ENCODE results near the gene PGPEP1.
"Not testable (repeated sequence)": the region's sequence is repeated elsewhere in the genome, so short reads cannot be mapped to it uniquely, and the experiment has no call there.

PGPEP1 gene

DNA sequence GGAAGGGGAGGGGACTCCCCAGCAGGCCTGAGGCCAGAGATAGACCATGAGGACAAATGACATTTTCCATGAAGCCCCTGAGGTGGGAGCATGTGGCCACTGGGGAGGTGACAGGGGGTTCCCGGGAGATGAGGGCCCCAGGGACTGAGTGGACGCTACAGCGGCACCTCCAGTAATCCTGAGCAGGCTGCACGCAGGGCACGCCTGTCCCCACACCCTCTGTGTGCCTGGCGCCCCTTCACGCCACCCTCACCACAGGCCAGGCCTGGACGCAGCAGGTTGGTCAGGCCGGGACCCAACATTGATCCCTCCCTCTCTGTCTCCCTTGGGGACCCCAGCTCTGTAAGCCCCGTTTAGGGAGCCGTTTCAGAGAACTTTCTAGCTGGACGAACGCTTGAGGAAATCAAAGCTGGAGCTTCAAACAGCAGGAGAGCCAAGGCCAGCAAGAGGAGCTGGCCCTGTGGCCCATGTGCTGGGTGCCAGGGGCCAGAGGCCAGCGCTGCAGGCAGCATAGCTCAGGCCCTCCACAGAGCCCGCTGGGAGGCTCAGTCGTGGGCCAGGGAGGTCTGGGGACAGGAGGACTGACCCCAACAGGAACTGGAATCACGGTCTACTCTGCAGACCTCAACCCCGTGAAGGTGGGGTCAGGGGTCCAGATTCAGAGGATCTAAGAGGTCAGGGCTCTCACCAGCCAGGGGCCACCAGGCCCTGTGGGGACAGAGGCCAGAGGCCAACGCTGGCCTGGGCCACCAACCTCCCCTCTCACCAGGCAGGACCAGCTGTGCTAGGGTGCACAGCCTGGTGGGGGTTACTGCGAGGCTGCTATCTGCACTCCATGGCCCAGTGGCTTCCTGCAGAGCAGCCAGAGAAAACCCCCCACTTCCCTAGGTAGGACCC, 32.1 kb upstream of the PGPEP1 start:
- no peak for DNase-seq (ENCODE audit: extremely low read depth in 1 of 2, low read depth in 1 of 2)

DNA sequence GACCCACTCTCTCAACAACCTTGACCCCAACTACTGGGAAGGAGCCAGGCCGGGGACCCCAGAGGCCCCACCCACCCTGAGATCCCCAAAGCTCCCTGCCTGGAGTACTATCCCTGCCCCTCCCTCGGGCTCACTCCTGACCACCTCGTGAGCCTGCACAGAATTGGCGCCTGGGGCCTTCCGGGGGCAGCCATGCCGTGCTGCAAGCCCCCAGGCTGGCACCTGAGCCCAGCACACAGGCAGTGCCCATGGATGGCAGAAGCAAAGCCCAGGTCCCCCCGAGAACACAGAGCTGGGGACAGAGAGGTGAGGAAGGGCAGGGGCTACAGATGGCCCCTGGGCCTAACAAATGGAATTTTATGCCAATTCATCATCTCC, 31.5 kb upstream of the PGPEP1 start:
- no peak for DNase-seq (ENCODE audit: extremely low read depth in 1 of 2, low read depth in 1 of 2)

GRCh38 chr19:18309525-18310064, 30.8 kb upstream of the PGPEP1 start:
- DNase-seq (ENCODE audit: extremely low read depth in 1 of 2, low read depth in 1 of 2) = no peak

- no peak for DNase-seq (ENCODE audit: extremely low read depth in 1 of 2, low read depth in 1 of 2)
Observed at GRCh38 chr19:18310118-18310909, 30.1 kb upstream of the PGPEP1 start.

DNA sequence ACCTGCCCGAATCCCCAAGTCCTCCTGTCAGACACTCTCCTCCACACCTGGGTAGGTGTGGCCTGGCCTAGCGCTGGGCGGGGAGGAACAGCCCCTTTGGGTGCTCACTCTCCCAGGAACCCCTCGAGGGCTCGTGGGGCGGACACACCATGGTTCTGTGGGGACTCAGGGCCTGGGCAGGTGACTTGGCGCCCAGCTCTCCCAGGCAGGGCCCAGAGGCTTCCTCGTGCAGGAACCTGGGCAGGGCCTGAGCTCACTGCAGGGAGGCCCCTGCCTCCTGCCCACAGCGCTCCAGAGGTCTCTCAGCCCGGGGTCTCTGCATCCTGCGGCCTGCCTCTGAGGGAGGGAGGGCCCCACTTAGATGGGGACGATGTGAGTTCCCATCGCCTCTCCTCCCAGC, 29.4 kb upstream of the PGPEP1 start:
- no peak for DNase-seq (ENCODE audit: extremely low read depth in 1 of 2, low read depth in 1 of 2)

GRCh38 chr19:18311502-18312091, 28.8 kb upstream of the PGPEP1 start:
- no peak for DNase-seq (ENCODE audit: extremely low read depth in 1 of 2, low read depth in 1 of 2)

DNA sequence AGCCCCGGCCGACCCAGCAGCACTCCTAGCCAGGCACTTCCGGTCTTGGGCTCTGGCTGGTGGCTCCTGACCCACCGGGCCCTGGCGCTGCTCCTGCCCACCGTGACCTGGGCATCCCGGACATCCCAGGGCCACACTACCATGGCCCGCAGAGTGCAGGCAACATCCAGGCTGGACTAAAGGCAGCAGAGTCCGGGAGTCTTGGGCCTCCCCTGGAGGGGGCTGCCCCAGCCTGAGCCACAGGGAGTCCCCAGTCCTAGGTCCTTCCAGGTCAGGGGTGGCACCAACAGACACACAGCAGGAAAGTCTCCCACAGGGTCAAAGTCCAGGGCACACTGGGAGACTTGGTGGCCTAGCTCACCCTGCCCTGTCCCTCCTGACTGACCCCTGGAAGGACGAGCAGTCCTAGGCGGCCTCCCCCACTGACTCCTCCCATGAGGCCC, 28.3 kb upstream of the PGPEP1 start:
- DNase-seq (ENCODE audit: extremely low read depth in 1 of 2, low read depth in 1 of 2) = no peak

GRCh38 chr19:18313398-18313797, 27.0 kb upstream of the PGPEP1 start:
- DNase-seq (ENCODE audit: extremely low read depth in 1 of 2, low read depth in 1 of 2) = no peak

DNA sequence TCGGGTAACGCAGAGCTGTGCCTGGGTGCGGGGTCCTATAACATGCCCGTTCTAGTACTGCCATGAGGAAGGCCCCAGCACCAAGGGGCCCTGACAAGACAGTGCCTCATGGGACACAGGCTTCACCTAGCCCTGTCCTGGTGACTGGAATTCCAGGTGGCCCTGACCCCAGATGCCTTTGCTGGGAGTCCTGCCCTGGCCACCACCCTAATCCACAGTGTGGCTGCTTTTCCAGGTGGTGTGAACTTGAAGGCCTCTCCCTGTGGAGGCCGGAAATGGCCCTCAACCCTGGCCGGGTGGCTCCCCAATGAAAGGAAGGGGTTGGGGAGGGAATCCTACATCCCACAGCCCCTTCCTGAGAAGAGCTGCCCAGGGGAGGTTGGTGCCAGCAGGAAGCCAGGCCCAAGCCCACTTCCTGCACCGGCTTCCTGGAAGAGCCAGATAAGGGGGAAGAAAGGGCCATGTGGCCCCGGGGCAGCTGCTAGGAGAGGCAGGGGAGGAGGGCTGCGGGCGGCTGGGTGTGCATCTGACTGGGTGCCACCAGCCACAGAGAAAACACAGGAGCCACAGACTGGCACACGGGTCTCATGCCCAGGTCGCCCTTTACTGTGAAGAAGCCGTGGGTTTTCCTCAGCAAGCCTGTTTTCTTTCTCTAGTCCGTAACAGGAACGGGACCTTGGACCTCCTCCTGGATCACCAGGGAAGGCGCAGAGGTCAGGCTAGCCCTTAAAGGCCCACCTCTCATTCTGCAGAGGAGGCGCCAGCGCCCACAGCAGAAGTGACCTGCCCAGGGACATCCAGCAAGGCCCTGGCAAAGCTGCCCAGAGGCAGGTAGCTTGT, 22.2 kb upstream of the PGPEP1 start:
- peak in 1 of 2 donors; percentile 34 for DNase-seq (ENCODE audit: extremely low read depth in 1 of 2, low read depth in 1 of 2)

DNA sequence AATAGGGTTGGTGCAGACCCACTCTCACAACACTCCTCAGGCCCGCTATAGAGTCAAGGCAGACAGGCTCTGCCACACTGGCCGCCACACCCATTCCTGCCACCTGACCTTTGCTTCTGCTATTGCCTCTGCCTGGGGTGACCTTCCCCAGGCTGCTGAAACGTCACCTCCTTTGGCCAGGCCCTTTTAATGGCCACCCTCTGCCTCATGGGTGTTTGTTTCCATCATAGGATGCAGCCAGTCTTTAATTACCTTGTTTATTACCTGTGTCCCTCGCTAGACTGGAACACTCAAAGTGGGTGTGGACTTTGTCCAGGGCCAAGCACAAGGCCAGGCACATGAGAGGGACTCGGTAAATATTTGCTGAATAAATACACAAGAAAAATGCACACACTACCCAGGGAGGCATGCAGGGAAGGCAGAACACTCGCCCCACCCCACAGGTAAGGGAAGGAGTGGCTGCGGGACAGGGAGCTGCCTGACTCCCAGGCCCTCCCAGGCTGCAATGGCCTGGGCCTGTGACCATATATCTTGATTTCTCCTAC, 20.7 kb upstream of the PGPEP1 start:
- no peak for DNase-seq (ENCODE audit: extremely low read depth in 1 of 2, low read depth in 1 of 2)

DNA sequence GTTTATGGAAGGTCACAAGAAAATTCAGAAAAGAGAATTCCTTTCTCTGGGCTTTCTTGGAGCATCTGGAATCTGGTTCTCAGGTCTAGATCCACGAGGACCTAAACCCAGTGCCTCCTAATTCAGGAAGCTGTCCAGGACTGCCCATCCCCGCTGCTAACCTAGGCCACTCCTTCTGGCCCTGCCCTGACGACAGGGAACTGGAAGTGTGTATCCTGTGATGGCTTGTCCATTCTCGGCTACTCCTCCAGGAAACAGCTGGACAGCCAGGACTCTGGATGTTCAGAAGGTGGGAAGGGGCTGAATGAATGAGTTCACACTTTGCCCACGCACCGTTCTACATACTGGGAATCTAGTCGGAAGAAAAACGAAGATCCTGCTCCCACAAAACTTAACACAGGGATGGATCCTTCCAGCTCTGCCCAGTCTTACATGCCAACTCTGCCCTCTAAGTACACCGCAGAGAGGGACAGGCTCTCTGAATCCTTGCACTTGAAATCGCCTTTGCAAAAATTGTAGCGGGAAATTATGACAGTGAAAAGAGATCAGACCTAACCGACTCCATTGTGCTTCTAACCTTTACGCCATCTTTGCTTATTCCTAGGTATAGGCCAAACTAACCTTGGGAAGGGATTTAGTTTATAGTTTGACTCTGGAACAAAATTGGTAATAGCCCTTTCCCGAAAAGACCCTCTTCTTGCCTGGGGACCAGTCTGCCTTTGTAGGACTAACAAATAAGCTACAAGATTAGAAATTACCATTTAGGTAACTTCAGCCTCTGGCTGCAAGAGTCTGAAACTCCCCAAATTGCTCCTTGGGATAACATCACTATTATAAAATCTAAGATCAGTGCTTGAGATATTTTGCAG, 19.3 kb upstream of the PGPEP1 start:
- no peak for DNase-seq (ENCODE audit: extremely low read depth in 1 of 2, low read depth in 1 of 2)

GRCh38 chr19:18321734-18322102, 18.7 kb upstream of the PGPEP1 start:
- DNase-seq (ENCODE audit: extremely low read depth in 1 of 2, low read depth in 1 of 2) = peak in 1 of 2 donors; percentile 34

DNA sequence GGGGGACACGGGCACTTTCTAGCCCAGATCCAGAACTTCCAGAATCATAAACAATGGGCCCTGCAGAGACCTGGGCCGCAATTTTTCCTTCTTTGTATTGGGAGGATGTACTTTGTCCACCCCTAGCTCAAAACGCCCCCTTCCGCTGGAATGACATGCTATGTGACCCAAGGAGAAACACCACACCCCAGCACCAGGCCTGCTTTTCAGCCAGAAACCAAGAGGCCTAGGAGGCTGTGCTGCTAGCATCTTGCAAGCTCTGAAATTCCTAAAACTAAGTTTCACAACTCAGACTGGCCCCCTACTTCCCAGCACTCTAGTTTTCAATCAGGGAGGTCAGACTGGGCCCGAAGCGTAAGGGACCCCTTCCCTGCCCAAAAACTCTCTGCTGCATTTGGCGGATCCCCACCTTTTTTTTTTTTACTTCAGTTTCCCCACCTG, 18.1 kb upstream of the PGPEP1 start:
- DNase-seq (ENCODE audit: extremely low read depth in 1 of 2, low read depth in 1 of 2) = peak in 1 of 2 donors; percentile 41

DNA sequence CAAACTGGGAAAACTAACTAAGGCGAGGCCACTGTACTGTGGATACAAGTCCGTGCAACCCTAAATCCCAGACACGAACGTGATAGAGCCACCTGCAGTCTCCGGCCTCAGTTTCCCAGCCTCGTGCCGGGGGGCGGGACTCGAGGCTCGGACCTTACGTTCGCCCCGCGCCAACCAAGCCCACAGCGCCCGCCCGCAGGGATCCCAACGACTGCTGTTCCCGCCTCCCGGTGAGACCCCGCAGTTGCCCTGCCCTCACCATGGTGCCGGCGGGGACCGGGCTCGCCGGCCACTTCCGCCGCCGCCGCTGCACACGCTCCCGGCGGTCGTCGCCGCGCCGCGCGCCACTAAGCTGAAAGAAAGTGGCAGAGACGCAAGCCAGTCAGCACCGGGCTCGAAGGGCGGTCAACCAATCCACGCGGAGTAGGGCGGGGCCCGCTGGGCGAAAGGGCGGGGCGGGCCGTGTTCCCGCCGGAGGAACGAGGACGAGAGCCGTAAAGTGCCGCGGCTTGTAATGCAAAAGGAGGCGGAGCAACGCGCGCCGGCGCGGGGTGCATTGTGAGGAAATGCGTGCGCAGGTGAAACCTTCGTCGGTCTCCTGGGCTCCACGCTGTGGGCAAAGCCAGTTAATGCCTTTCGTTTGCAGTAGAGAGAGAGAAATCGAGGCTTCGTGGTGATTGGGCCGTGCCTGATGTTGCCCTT, 17.5 kb upstream of the PGPEP1 start, which contains the start of gene LSM4:
Gene LSM4 (minus strand): TSS at position 318 of the 702 bp plus-strand sequence. CDS start 56 bp downstream, at position 262.
- DNase-seq (ENCODE audit: extremely low read depth in 1 of 2, low read depth in 1 of 2) = peak; percentile 99

GRCh38 chr19:18324373-18324731, 16.0 kb upstream of the PGPEP1 start:
- not testable (repeated sequence) for DNase-seq (ENCODE audit: extremely low read depth in 1 of 2, low read depth in 1 of 2)

GRCh38 chr19:18326772-18327171, 13.6 kb upstream of the PGPEP1 start:
- DNase-seq (ENCODE audit: extremely low read depth in 1 of 2, low read depth in 1 of 2) = no peak

GRCh38 chr19:18328340-18329034, 11.9 kb upstream of the PGPEP1 start:
- DNase-seq (ENCODE audit: extremely low read depth in 1 of 2, low read depth in 1 of 2) = peak; percentile 69 to 85

DNA sequence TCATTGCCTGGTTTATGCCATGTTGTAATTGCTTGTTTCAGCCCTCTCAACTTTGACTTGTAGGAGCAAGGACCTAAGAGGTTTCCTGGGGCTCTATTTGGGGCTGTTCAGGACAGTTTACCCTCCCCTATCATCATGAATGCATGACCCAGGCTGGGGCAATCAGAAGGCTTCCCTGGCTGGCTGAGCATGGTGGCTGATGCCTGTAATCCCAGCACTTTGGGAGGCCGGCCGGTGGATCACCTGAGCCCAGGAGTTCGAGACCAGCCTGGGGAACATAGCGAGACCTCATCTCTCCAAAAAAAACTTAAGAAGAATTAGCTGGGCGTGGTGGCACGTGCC, 11.4 kb upstream of the PGPEP1 start:
- no peak for DNase-seq (ENCODE audit: extremely low read depth in 1 of 2, low read depth in 1 of 2)
